Lung (tissue), 12 donors: ENCODE results near the gene RAB3A. TPM values are rescaled to one million over a fixed set of nuclear protein-coding genes. Genes with fewer than 3 reads are reported as not detected.
A peak's percentile ranks its signal among the peaks of the same experiment; 100 is the strongest.

Source experiments
- ATAC-seq: fragments of 200-7000 bp; cut with Tn5 transposase; one replicate; pipeline ENCODE4 v1.9.1; 2020; ENCODE audit warnings: moderate number of reproducible peaks; ENCODE audit not compliant: insufficient read depth, low FRiP score
- DNase-seq, 3 donors: peaks; one replicate each; pipeline ENCODE4 v3.0.0-alpha.2; 2013 to 2017
- H3K27ac ChIP-seq, 2 donors: one replicate each; pipeline ENCODE4 v1.5.1; 2013; ENCODE audit warnings: mild to moderate bottlenecking in 2 of 2, moderate library complexity in 2 of 2, control low read depth in 1 of 2, inconsistent platforms in 1 of 2, low read depth in 1 of 2, low read length in 1 of 2
- H3K27me3 ChIP-seq, 3 donors: one replicate each; pipeline ENCODE4 v1.5.1; 2013; ENCODE audit warnings: low read length in 2 of 3; ENCODE audit not compliant: control insufficient read depth in 3 of 3, insufficient read depth in 3 of 3
- H3K36me3 ChIP-seq, 4 donors: one replicate each; pipeline ENCODE4 v1.5.1; 2013; ENCODE audit warnings: low read length in 4 of 4, mild to moderate bottlenecking in 1 of 4, moderate library complexity in 1 of 4; ENCODE audit not compliant: control insufficient read depth in 4 of 4, insufficient read depth in 4 of 4
- H3K4me1 ChIP-seq, 5 donors: one replicate each; pipeline ENCODE4 v1.5.1; 2013; ENCODE audit warnings: low read length in 5 of 5, mild to moderate bottlenecking in 2 of 5, moderate library complexity in 1 of 5; ENCODE audit not compliant: control insufficient read depth in 5 of 5, insufficient read depth in 5 of 5
- H3K4me3 ChIP-seq: one replicate; pipeline ENCODE4 v1.5.1; 2013; ENCODE audit warnings: mild to moderate bottlenecking, control low read depth, moderate library complexity
- H3K9ac ChIP-seq, 2 donors: one replicate each; pipeline ENCODE4 v1.5.1; 2013; ENCODE audit warnings: low read length in 2 of 2, control low read depth in 1 of 2; ENCODE audit not compliant: insufficient read depth in 1 of 2
- H3K9me3 ChIP-seq, 4 donors: one replicate each; pipeline ENCODE4 v1.5.1; 2013; ENCODE audit warnings: low read length in 3 of 4, mild to moderate bottlenecking in 1 of 4, moderate library complexity in 1 of 4; ENCODE audit not compliant: control insufficient read depth in 4 of 4, insufficient read depth in 3 of 4
- CTCF ChIP-seq: IDR thresholded peaks from 2 replicates; pipeline ENCODE4 v1.5.1; 2012; ENCODE audit warnings: mild to moderate bottlenecking; ENCODE audit errors: control extremely low read depth, extremely low read depth
- WGBS, 2 donors: extraction: QIAGEN DNeasy Blood & Tissue Kit; methylation state at CpG; one replicate each; pipeline ENCODE4 v1.1.7; 2013; 5-methylcytosine and 5-hydroxymethylcytosine counted together
- polyA plus RNA-seq, 2 donors: library from polyadenylated mRNA; stranded (reverse); fragments of 200-250 nt; gene quantifications; one replicate each; pipeline ENCODE4 v1.2.1, GENCODE V29; 2013
- total RNA-seq, 2 donors: library from RNA; depleted of rRNA in 1 of 2; stranded (reverse); fragments of >200 nt in 1 of 2; gene quantifications; one replicate each; pipeline ENCODE4 v1.2.1, GENCODE V29; 2014 to 2021
- donor health status: control.
- donor health status: control.
- donor health status: Bipolar disorder and iron deficiency.
- donor health status: healthy.
- donor health status: DM: yes; HTN: yes; CAD: no.

The RAB3A gene
- total and polyA plus RNA-seq, 4 donors, result 1.1 to 6.7 (median 2.3) TPM

DNA sequence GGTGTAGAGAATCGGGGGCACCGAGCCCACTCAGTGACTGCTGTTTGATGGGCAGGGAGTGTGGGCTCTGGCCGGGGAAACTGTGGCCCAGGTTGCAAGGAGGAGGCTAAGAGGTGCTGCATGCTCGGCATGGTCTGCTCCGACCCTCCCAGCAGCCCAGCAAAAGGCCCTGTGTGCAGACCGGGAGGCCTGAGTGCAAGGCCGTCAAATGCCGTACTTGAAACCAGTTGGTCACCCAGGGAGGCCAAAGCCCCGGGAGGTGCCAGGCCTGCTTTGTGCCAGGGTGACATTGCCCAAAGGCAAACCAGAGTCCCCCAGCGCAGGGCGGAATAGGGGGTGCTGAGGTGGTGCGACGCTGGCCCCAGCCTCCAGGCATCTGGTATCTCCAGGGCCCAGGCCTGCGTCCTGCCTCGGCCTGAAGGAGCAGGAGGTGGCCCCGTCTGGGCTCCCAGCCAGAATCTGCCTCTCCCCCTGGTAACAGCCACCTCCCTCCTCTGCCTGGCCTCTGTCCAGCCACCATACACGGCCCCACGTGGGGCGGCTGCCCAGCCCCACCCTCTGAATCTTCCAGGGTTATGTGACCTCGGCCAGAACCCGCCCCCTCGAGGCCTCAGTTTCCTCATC is 46.9 kb downstream of the RAB3A start:
- Histone ChIP-seq H3K27ac (peak overlapping the region; percentile 45 to 80), H3K36me3 (peaks cover 0 to 30% (median 9%) of the 10 kb centered on the region in 4 donors), H3K4me3 (no peak overlapping the region), H3K4me1 (peaks cover 0 to 35% (median 19%) of the 10 kb centered on the region in 5 donors), H3K9ac (peak overlapping the region; percentile 1 to 62), H3K27me3 (no peaks in the 10 kb centered on the region), H3K9me3 (no peaks in the 10 kb centered on the region)
- DNase-seq, result peak; percentile 94 to 96 (median 95)
- 35 to 40% methylated on average over 22 of the region's 22 CpGs for WGBS, 2 donors
- no peak for ATAC-seq
- TF ChIP-seq CTCF, result no peak

GRCh38 chr19:18156268-18156667 is 47.6 kb downstream of the RAB3A start:
- H3K4me3 ChIP-seq, result no peak overlapping the region
- peak overlapping the region; percentile 1 to 4 for H3K9ac ChIP-seq
- no peaks in the 10 kb centered on the region for H3K27me3 ChIP-seq
- H3K27ac ChIP-seq, result peak overlapping the region in 1 of 2 donors; percentile 48
- peaks cover 0 to 37% (median 18%) of the 10 kb centered on the region in 5 donors for H3K4me1 ChIP-seq
- H3K9me3 ChIP-seq, result no peaks in the 10 kb centered on the region
- no peak for ATAC-seq
- H3K36me3 ChIP-seq, result peaks cover 0 to 26% (median 8%) of the 10 kb centered on the region in 4 donors
- WGBS, 2 donors, result 86 to 90% methylated on average over 5 to 6 of the region's 6 CpGs
- no peak for TF ChIP-seq CTCF
- no peak for DNase-seq

GRCh38 chr19:18155095-18156087 is 48.5 kb downstream of the RAB3A start:
- peaks cover 0 to 23% (median 6%) of the 10 kb centered on the region in 4 donors for H3K36me3 ChIP-seq
- H3K27ac ChIP-seq, result peak overlapping the region in 1 of 2 donors; percentile 48
- 82 to 89% methylated on average over 43 of the region's 43 CpGs for WGBS, 2 donors
- peaks cover 0 to 32% (median 16%) of the 10 kb centered on the region in 5 donors for H3K4me1 ChIP-seq
- no peak for TF ChIP-seq CTCF
- ATAC-seq (no peak), DNase-seq (no peak)
- H3K4me3 ChIP-seq, result no peak overlapping the region
- H3K27me3 ChIP-seq, result no peaks in the 10 kb centered on the region
- H3K9ac ChIP-seq, result no peak overlapping the region
- no peaks in the 10 kb centered on the region for H3K9me3 ChIP-seq
